Suppressor macrophage (primary cell): ENCODE results near the gene TBC1D3B.
A peak's percentile ranks its signal among the peaks of the same experiment; 100 is the strongest.
"Not testable (repeated sequence)": the region's sequence is repeated elsewhere in the genome, so short reads cannot be mapped to it uniquely, and the experiment has no call there.

ENCODE experiments used
- DNase-seq, 4 experiments: peaks; one replicate each; pipeline ENCODE4 v3.0.0-alpha.2; 2020 to 2022

Gene TBC1D3B

DNA sequence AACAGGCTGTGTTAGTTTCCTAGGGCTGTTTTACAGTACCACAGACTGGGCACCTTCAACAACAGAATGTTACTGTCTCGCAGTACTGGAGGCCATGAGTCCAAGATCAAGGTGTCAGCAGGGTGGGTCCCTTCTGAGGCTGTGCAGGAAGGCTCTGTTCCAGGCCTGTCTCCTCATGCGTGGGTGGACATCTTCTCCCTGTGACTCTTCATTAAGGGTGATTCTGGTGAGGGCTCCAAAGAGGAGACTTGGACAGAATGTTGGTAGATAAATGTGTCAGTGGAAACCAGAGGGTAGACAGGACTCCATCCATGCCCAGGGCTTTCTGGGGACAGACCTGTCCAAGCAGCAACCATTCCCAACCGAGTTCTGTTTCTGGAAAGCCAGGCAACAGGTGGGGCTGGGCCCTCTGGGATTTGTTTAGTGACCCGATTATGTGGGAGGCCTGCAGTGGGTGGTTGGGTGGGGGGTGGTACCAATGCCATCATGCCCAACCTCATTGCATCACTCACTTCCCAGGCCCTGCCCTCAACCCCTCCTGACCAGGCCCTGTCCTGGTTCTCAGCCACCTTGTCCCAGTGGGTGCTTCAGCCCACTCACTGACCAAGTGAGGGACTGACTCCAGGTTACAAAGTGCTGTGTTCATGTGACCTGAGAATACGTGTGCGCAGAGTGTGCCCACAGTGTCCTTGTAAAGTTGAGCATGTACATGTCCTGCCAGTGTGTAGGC lies 5.2 kb upstream of the TBC1D3B start:
- DNase-seq: peak in 3 of 4 experiments; percentile 16 to 50 (median 35)

- not testable (repeated sequence) for DNase-seq
Observed at GRCh38 chr17:36168836-36169235, 7.6 kb downstream of the TBC1D3B start.

DNA sequence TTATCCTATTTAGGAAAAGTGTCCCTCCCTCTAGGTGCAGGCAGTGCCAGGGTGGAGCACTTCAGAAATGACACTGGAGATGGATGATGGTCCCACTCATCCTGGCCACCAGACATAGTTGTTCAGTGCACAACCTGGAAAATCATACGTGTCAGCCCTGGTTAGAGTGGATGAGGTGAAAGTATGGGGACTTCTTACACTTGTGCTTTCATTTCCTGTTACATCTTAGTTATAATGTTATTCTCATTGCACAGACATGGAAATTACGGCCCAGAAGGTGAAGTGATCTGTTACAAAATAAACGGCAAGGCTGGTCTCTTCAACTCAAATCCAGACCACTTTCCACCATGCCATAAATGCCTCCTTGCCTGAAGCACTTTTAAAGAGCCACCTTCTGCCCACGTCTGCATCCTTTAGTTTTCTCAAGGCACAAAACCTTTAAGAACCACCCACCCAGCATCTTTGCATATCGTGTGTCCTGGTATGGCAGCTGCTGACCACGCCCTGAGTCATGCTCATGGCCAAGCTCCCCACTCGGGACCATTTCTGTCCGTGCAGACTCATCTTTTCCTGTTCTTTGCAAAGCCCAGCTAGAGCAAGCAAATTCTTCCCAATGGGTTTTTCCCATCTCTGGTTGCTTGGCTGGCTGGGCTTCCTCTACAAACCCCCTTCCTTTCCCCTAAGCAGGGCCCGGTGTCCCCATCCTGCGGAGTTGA lies 22.4 kb downstream of the TBC1D3B start:
- peak in 3 of 4 experiments; percentile 45 to 58 (median 52) for DNase-seq

DNA sequence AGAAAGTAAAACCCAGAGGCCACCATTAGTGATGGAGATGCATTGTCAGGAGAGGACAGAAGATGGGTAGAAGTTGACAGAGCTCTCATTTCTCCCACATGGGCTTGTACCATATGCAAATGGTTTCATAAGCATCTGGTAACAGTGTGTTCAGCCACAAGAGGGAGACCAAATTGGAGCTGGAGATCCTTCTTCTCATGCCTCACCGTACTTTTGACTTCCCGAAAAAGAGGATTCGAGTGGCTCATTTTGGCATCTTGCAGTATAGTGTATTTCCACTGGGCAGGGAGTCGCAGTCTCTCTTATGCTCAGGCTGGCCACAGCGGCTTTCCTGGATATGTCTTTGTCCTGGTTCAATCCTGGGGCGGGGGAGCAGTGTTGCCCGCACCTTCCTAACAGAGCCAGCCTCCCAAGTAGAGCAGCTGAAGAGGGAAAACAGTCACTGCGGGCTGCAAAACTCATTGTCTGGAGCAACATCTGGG lies 23.8 kb downstream of the TBC1D3B start:
- peak in 2 of 4 experiments; percentile 30 to 60 for DNase-seq

GRCh38 chr17:36151891-36152638 lies 24.4 kb downstream of the TBC1D3B start:
- DNase-seq: no peak

DNA sequence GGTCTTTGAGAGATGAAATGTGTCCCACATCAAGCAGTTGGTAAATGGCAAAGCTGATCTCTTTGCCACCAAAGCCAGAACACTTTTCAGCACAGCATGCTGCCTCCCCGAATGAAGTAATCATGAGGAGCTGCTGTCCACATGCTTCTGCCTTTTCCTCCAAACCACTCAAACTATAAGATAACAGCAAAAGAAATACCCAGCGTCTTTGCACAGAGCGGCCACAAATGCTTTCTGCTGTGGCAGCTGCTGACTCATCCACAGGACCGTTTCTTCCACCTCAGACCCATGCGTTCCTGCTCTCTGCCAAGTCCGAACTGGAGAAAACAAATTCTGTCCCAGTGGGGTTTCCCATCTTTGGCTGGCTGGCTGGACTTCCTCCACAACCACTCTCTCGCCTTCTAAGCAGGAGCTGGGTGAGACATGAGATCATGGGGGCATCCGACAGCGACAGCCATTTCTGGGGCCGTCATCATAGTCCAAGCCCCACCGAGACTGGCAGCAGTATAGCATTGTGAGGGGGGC lies 27.1 kb downstream of the TBC1D3B start:
- DNase-seq: peak; percentile 54 to 69 (median 60)

DNA sequence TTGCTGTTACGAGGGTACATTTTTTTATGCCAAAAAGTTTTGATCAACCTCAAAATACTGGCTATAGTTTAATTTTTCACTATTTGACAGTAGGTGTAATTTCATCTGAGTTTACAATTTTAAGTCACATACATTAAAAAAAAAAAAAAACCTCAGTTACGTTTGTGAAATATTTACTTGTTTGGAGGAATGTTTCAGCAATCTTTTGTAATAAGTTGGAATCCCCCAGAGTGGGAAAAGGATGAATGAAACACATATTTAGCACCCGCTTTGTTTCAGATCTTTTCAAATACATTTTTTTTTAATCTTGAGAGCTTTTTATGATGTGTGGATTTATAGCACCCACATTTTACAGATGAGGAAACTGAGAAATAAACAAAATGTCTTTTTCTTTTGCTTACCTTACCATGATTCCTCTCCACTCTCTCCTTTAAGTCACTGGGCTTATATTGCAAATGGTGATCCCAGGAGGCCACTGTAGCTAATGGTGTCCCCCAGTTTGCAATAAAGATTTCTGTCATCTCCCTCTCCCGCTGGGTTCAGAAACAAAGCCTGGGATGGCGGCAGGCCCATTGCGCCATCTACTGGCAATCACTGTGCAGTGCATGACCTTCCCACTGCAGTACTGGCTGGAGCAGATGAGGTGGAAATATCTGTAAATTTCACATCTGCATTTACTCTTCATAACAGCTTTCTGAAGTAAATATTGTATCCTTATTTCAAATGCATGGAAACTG lies 27.7 kb downstream of the TBC1D3B start:
- DNase-seq: peak; percentile 86 to 91 (median 88)

GRCh38 chr17:36147601-36148000 lies 28.8 kb downstream of the TBC1D3B start:
- DNase-seq: no peak

GRCh38 chr17:36144981-36145729 lies 31.3 kb downstream of the TBC1D3B start:
- DNase-seq: no peak

- DNase-seq: peak; percentile 55 to 82 (median 76)
Observed at GRCh38 chr17:36144014-36144413, 32.4 kb downstream of the TBC1D3B start.

GRCh38 chr17:36142806-36143205 lies 33.6 kb downstream of the TBC1D3B start:
- no peak for DNase-seq

DNA sequence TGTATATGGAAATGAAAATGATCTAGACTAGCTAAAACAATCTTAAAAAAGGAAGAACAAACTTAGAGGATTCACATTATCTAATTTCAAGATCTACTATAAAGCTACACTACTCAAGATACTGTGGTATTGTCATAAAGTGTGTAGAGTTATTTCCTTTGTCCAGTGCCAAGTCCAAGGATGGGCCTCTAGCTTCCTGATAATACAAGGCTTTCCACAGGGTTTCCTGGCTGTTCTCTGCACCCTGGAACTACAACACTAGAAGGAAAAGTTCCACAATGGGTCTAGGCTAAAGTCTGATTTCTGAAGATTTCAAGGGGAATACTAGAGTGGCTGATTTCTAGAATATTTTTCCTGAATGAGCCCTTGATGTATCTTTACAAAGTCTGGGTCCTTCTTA lies 34.2 kb downstream of the TBC1D3B start:
- no peak for DNase-seq

DNA sequence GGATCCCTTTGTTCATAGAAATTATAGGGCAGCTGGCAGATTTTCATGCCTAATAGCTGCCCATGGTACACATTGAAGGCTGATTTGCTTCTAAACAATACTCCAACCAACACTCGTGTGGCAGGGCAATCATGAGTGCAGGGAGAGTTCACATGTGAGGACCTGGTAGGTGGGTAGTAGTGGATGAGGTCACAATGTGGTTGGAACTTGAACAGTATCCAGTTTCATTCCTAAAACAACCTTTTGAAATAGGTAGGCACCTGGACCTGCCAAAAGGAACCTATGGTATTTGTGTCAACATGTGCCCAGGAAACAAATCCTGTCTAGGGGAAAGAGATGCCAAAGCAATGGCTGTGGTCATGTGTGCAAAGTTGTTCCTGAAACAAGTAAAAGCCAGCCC lies 40.0 kb downstream of the TBC1D3B start:
- DNase-seq: no peak

DNA sequence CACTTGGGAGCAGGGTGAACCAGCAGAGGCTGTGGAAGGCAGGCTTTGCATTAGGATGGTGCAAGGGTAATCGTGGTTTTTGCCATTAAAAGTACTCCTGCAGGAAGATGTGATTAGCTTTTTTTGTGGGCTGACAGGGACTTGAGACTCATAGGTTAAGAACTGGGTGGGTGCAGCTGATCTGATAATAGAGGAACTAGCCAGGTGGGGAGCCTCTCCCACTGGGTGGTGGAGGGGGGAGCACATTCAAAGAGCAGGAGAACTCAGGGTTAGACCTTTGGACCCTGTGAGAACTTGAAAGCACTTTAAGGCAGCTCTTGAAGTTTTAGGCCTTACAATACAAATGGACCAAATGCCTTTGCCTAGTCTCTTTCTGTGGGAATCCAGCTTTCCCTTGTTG lies 40.4 kb downstream of the TBC1D3B start:
- DNase-seq: no peak

DNA sequence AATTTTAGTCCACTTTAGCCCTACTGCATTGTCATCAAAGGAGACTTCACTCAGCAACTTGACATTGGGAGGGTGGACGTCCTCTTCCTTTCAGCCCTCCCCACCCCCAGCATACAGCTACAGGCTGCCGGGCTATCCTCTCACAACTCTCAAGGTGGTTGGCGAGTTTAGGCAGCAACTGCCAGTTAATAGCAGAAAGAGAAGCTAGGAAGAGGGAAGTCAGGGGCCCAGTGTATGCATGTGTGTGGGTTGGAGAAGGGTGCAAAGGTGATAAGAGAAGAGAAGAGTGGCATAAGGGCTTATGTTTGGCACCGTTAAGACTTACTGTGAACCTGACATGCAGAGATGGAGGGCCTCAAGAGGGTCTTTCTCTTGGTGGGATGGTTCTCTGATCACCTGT lies 41.0 kb downstream of the TBC1D3B start:
- peak in 3 of 4 experiments; percentile 33 to 56 (median 42) for DNase-seq

GRCh38 chr17:36133602-36134236 lies 42.7 kb downstream of the TBC1D3B start:
- peak; percentile 85 to 99 (median 94) for DNase-seq

DNA sequence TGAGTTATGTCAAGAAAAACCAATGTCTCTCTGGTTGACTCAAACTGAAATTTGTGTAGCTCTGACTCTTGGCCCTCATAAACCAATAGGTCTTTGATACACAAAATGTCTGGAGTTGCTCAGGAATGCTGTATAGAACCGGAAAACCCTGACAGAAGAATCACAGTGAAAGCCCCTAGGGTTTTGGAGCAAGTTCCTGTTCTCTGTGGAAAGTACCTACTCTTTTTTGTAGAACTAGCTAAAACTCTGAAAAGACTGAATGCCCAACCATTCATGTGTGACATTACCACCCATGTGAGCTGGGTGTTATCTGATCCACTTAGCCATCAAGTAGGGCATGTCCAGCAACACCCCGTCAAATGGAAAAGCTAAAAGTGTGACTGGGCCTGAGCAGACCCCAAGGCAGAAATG lies 44.0 kb downstream of the TBC1D3B start:
- peak; percentile 46 to 73 (median 60) for DNase-seq

GRCh38 chr17:36131931-36132330 lies 44.5 kb downstream of the TBC1D3B start:
- no peak for DNase-seq

- peak; percentile 79 to 93 (median 88) for DNase-seq
Observed at GRCh38 chr17:36131421-36131820, 45.0 kb downstream of the TBC1D3B start.

DNA sequence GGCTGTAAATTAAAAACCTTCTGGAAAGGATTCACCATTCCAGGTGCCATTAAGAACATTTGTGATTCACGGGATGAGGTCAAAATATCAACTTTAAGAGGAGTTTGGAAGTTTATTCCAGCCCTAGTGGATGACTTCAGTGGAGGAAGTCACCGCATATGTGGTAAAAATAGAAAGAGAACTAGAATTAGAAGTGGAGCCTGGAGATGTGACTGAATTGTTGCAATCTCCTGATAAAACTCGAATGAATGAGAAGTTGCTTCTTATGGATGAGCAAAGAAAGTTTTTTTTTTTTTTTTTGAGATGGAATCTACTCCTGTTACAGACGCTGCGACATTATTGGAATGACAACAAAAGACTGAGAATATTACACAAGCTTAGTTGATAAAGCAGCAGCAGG lies 46.1 kb downstream of the TBC1D3B start:
- peak in 3 of 4 experiments; percentile 34 to 69 (median 60) for DNase-seq

DNA sequence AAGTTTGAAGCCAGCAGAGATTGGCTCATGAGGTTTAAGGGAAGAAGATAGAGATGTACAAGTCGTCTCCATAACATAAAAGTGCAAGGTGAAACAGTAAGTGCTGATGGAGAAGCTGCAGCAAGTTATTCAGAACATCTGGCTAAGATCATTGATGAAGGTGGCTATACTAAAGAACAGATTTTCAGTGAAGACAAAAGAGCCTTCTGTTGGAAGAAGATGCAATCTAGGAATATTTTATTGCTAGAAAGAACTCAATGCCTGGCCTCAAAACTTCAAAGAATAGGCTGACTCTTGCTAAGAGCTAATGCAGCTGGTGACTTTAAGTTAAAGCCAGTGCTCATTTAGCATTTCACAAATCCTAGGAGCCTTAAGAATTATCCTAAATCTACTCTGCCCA lies 46.8 kb downstream of the TBC1D3B start:
- no peak for DNase-seq
